GM10248 (cell line): ENCODE measurements around the gene CBLN1.

Source experiments
- CTCF ChIA-PET: fragments of 300-600 bp; sonication (Branson Sonifier 250); formaldehyde crosslinking; extraction: SDS; loops from one replicate; lab custom pipeline; 2021; ENCODE audit warnings: antibody characterized with exemption; lab: Yijun Ruan, JAX
- POLR2A ChIA-PET: fragments of 350-650 bp; sonication (Branson Sonifier 250); formaldehyde crosslinking; extraction: SDS; loops from one replicate; lab custom pipeline; 2020; ENCODE audit warnings: antibody characterized with exemption; lab: Yijun Ruan, JAX
- DNase-seq: peaks from one replicate; pipeline ENCODE4 v3.0.0; 2012; ENCODE audit errors: extremely low spot score
- CTCF ChIP-seq: IDR thresholded peaks from 2 replicates; pipeline ENCODE4 v1.5.1; 2012; ENCODE audit warnings: mild to moderate bottlenecking, low read depth; ENCODE audit errors: extremely low read depth, missing control alignments, control extremely low read depth

Gene CBLN1

GRCh38 chr16:49311823-49312222 is 30.2 kb upstream of the CBLN1 start:
- POLR2A ChIA-PET: no interaction called here

GRCh38 chr16:49307176-49307575 is 25.5 kb upstream of the CBLN1 start:
- ChIA-PET POLR2A (no interaction called here), CTCF (no interaction called here)
- DNase-seq: no peak
- TF ChIP-seq CTCF: no peak

More at GRCh38 chr16:49311823-49312222, 30.2 kb upstream of the CBLN1 start:
- TF ChIP-seq CTCF: no peak
- DNase-seq: no peak
- CTCF ChIA-PET: interaction anchor here (1.2 kb wide), 1 partner anchor 625 kb away, joined by 3 read pairs; no protein-coding TSS in a partner anchor

- CTCF ChIA-PET: no interaction called here
- POLR2A ChIA-PET: no interaction called here
- TF ChIP-seq CTCF: no peak
- no peak for DNase-seq
Observed at GRCh38 chr16:49305406-49305805, 23.8 kb upstream of the CBLN1 start.

GRCh38 chr16:49292413-49292812 is 10.8 kb upstream of the CBLN1 start:
- no peak for TF ChIP-seq CTCF
- no peak for DNase-seq
- ChIA-PET POLR2A (no interaction called here), CTCF (no interaction called here)

- POLR2A ChIA-PET: no interaction called here
Observed at GRCh38 chr16:49287572-49287971, 5.9 kb upstream of the CBLN1 start.

GRCh38 chr16:49284962-49285361 is 3.3 kb upstream of the CBLN1 start:
- TF ChIP-seq CTCF: no peak
- CTCF ChIA-PET: no interaction called here
- DNase-seq: no peak
- POLR2A ChIA-PET: no interaction called here

More at GRCh38 chr16:49287572-49287971, 5.9 kb upstream of the CBLN1 start:
- TF ChIP-seq CTCF: no peak
- CTCF ChIA-PET: no interaction called here
- no peak for DNase-seq

GRCh38 chr16:49283376-49284049 is 1.9 kb upstream of the CBLN1 start:
- DNase-seq: no peak
- ChIA-PET CTCF (no interaction called here), POLR2A (no interaction called here)
- no peak for TF ChIP-seq CTCF
